A549 (cell line): ENCODE data around the gene CD48. TPM values are rescaled to one million over a fixed set of nuclear protein-coding genes. Genes with fewer than 3 reads are reported as not detected.

ENCODE experiments used
- ATAC-seq, 2 experiments: fragments of 200-7000 bp in 1 of 2; fragments of >200 bp in 1 of 2; cut with Nextera tagmentation in 1 of 2; cut with Tn5 transposase in 1 of 2; 3 replicates each; pipeline versions ENCODE4 v1.8.0 to v1.9.1; 2018 to 2020; ENCODE audit warnings: mild to moderate bottlenecking in 1 of 2, moderate library complexity in 1 of 2
- CTCF ChIA-PET: fragments of 300-600 bp; sonication (Branson Sonifier 250); formaldehyde crosslinking; extraction: SDS; loops from one replicate; lab custom pipeline; 2021; ENCODE audit warnings: antibody characterized with exemption, inconsistent platforms; lab: Yijun Ruan, JAX
- POLR2A ChIA-PET: fragments of 350-600 bp; formaldehyde crosslinking; extraction: SDS; loops from one replicate; lab custom pipeline; 2021; ENCODE audit warnings: antibody characterized with exemption, inconsistent platforms; lab: Yijun Ruan, JAX
- DNase-seq, 2 experiments: peaks; one replicate each; pipeline versions ENCODE4 v3.0.0 to v3.0.0-alpha.2; 2011 to 2016; ENCODE audit warnings: low read depth in 1 of 2, low spot score in 1 of 2
- FAIRE-seq: peaks from 2 replicates; lab custom pipeline; 2011; peaks lifted over from hg19 to GRCh38; lab: Jason Lieb, UNC
- H3K27ac ChIP-seq, 2 experiments: fragments of >200 bp; sonication (Bioruptor Twin); formaldehyde crosslinking; 3 replicates each; pipeline ENCODE4 v1.5.1; 2016 to 2017
- H3K4me1 ChIP-seq: fragments of >200 bp; sonication (Bioruptor Twin); formaldehyde crosslinking; 3 replicates; pipeline ENCODE4 v1.6.1; 2016
- H3K4me2 ChIP-seq: fragments of >200 bp; sonication (Bioruptor Twin); formaldehyde crosslinking; 3 replicates; pipeline ENCODE4 v1.6.1; 2016
- H3K4me3 ChIP-seq: fragments of >200 bp; sonication (Bioruptor Twin); formaldehyde crosslinking; 3 replicates; pipeline ENCODE4 v1.5.1; 2016
- H3K9me3 ChIP-seq: fragments of >200 bp; sonication (Bioruptor Twin); formaldehyde crosslinking; 3 replicates; pipeline ENCODE4 v1.6.1; 2016
- ATOH8 ChIP-seq: fragments of 250-450 bp; sonication (Bioruptor Pico); IDR thresholded peaks from 2 replicates; pipeline ENCODE4 v1.5.0; 2020; ENCODE audit warnings: low read depth, mild to moderate bottlenecking, moderate library complexity
- BCL3 ChIP-seq: fragments of >200 bp; sonication (Bioruptor Twin); formaldehyde crosslinking; IDR thresholded peaks from 3 replicates; pipeline ENCODE4 v1.6.1; 2016
- CHD2 ChIP-seq: fragments of 150-350 bp; IDR thresholded peaks from 2 replicates; pipeline ENCODE4 v1.6.1; 2014; ENCODE audit warnings: low read length; ENCODE audit not compliant: partially characterized antibody
- EHF ChIP-seq: fragments of 250-450 bp; sonication (Bioruptor Pico); IDR thresholded peaks from 2 replicates; pipeline ENCODE4 v1.5.0; 2020; ENCODE audit warnings: mild to moderate bottlenecking
- EHMT2 ChIP-seq: fragments of 200-600 bp; sonication (generic); IDR thresholded peaks from 2 replicates; pipeline ENCODE4 v1.6.1; 2016; ENCODE audit warnings: antibody characterized with exemption, low read depth, mild to moderate bottlenecking, moderate library complexity
- ELK1 ChIP-seq: fragments of 150-350 bp; IDR thresholded peaks from 2 replicates; pipeline ENCODE4 v1.6.1; 2014; ENCODE audit warnings: low read depth, mild to moderate bottlenecking, low read length
- HMGXB4 ChIP-seq: fragments of 250-450 bp; sonication (Bioruptor Pico); IDR thresholded peaks from 2 replicates; pipeline ENCODE4 v1.5.0; 2021; ENCODE audit warnings: mild to moderate bottlenecking, moderate library complexity, borderline replicate concordance
- HOXB13 ChIP-seq: fragments of 250-450 bp; sonication (Bioruptor Pico); IDR thresholded peaks from 2 replicates; pipeline ENCODE4 v1.5.0; 2020; ENCODE audit warnings: low read depth, mild to moderate bottlenecking, moderate library complexity
- HOXB5 ChIP-seq: fragments of 250-450 bp; sonication (Bioruptor Pico); IDR thresholded peaks from 2 replicates; pipeline ENCODE4 v1.5.0; 2020; ENCODE audit warnings: mild to moderate bottlenecking, moderate library complexity
- JUN ChIP-seq, 2 experiments: fragments of >200 bp; sonication (Bioruptor Twin); formaldehyde crosslinking; IDR thresholded peaks; 2 replicates in 1 of 2; 3 replicates in 1 of 2; pipeline ENCODE4 v1.6.1; 2016 to 2017
- JUNB ChIP-seq: fragments of >200 bp; sonication (Bioruptor Twin); formaldehyde crosslinking; IDR thresholded peaks from 2 replicates; pipeline ENCODE4 v1.6.1; 2016
- KDM1A ChIP-seq: fragments of 200-600 bp; sonication (generic); IDR thresholded peaks from 2 replicates; pipeline ENCODE4 v1.6.1; 2016; ENCODE audit warnings: low read depth, mild to moderate bottlenecking
- MAX ChIP-seq: IDR thresholded peaks from 2 replicates; pipeline ENCODE4 v1.6.1; 2012
- NFE2L2 ChIP-seq: fragments of 150-350 bp; conservative IDR thresholded peaks from 2 replicates; pipeline ENCODE4 v1.6.1; 2014; ENCODE audit warnings: low read length
- NR3C1 ChIP-seq: fragments of >200 bp; sonication (Bioruptor Twin); formaldehyde crosslinking; IDR thresholded peaks from 3 replicates; pipeline ENCODE4 v1.6.1; 2017
- PHF8 ChIP-seq: fragments of 200-600 bp; sonication (generic); IDR thresholded peaks from 2 replicates; pipeline ENCODE4 v1.6.1; 2016; ENCODE audit warnings: low read depth, mild to moderate bottlenecking, antibody characterized with exemption, moderate library complexity, borderline replicate concordance
- POLR2A ChIP-seq: IDR thresholded peaks from 2 replicates; pipeline ENCODE4 v1.6.1; 2012; ENCODE audit warnings: mild to moderate bottlenecking, low read length
- POLR2AphosphoS2 ChIP-seq: conservative IDR thresholded peaks from 2 replicates; pipeline ENCODE4 v1.6.1; 2012; ENCODE audit warnings: low read length, improper control_type of control experiment, inconsistent platforms
- RAD21 ChIP-seq, 2 experiments: fragments of >200 bp in 1 of 2; sonication (Bioruptor Twin) in 1 of 2; formaldehyde crosslinking in 1 of 2; IDR thresholded peaks in 1 of 2; conservative IDR thresholded peaks in 1 of 2; 2 replicates in 1 of 2; 3 replicates in 1 of 2; pipeline ENCODE4 v1.6.1; 2012 to 2018; ENCODE audit warnings: inconsistent platforms in 1 of 2
- RARB ChIP-seq: fragments of 250-450 bp; sonication (Bioruptor Pico); IDR thresholded peaks from 2 replicates; pipeline ENCODE4 v1.8.0; 2021; ENCODE audit warnings: mild to moderate bottlenecking, moderate library complexity
- RCOR1 ChIP-seq: fragments of 150-350 bp; IDR thresholded peaks from 2 replicates; pipeline ENCODE4 v1.6.1; 2014; ENCODE audit warnings: antibody characterized with exemption, low read length, low read depth
- REST ChIP-seq: fragments of 200-600 bp; sonication (generic); IDR thresholded peaks from 2 replicates; pipeline ENCODE4 v1.6.1; 2016; ENCODE audit warnings: antibody characterized with exemption, mild to moderate bottlenecking, moderate library complexity
- RFX5 ChIP-seq: fragments of 450-650 bp; IDR thresholded peaks from 2 replicates; pipeline ENCODE4 v1.7.1; 2014; ENCODE audit warnings: antibody characterized with exemption, mild to moderate bottlenecking, moderate library complexity
- RNF2 ChIP-seq: fragments of 200-600 bp; sonication (generic); IDR thresholded peaks from 2 replicates; pipeline ENCODE4 v1.6.1; 2016; ENCODE audit warnings: low read depth, mild to moderate bottlenecking, antibody characterized with exemption, moderate library complexity, borderline replicate concordance
- SREBF2 ChIP-seq: fragments of 450-650 bp; IDR thresholded peaks from 2 replicates; pipeline ENCODE4 v1.6.1; 2014; ENCODE audit warnings: mild to moderate bottlenecking, moderate library complexity
- TFCP2L1 ChIP-seq: fragments of 250-450 bp; sonication (Bioruptor Pico); IDR thresholded peaks from 2 replicates; pipeline ENCODE4 v1.5.0; 2021; ENCODE audit warnings: mild to moderate bottlenecking
- ZC3H11A ChIP-seq: fragments of 450-650 bp; IDR thresholded peaks from 2 replicates; pipeline ENCODE4 v1.6.1; 2014; ENCODE audit warnings: antibody characterized with exemption, mild to moderate bottlenecking
- ZSCAN20 ChIP-seq: fragments of 250-450 bp; sonication (Bioruptor Pico); IDR thresholded peaks from 2 replicates; pipeline ENCODE4 v1.8.0; 2022; ENCODE audit warnings: mild to moderate bottlenecking, moderate library complexity
- WGBS: methylation state at CpG from one replicate; pipeline ENCODE4 v1.1.6; 2017; ENCODE audit errors: missing lambda C conversion rate; 5-methylcytosine and 5-hydroxymethylcytosine counted together
- polyA plus RNA-seq, 4 experiments: library from polyadenylated mRNA; depleted of rRNA in 3 of 4; stranded (reverse); fragments of >200 nt; fragmentation: RNase III in 1 of 4; extraction: RNeasy Plus Mini Kit Qiagen cat#74134 plus additional on column Dnase treatment in 1 of 4; gene quantifications; 2 replicates in 3 of 4; 3 replicates in 1 of 4; pipeline ENCODE4 v1.2.3, GENCODE V29; 2011 to 2017

The CD48 gene
- polyA plus RNA-seq, 2 of the 4 experiments (the other 2 are of a cell fraction) = not detected

GRCh38 chr1:160640359-160641123, 71.1 kb downstream of the CD48 start:
- Histone ChIP-seq H3K9me3 (no peaks in the 10 kb centered on the region), H3K4me3 (no peak overlapping the region), H3K4me2 (no peak overlapping the region), H3K27ac (no peak overlapping the region), H3K4me1 (0 out of 3 replicates have a peak, but pooled peaks cover 4% of the 10 kb centered on the region)
- ChIA-PET POLR2A (no interaction called here), CTCF (interaction anchor here (1.1 to 1.5 kb wide), 3 partner anchors 35 to 313 kb away, joined by 3 to 4 read pairs (median 3); no protein-coding TSS in a partner anchor)
- 70% methylated on average over 2 of the region's 2 CpGs for WGBS
- ATAC-seq (no peak), DNase-seq (no peak), FAIRE-seq (no peak)
- TF ChIP-seq ATOH8 (CRISPR knock-in tag) = no peak
- no peak for TF ChIP-seq CHD2
- TF ChIP-seq NFE2L2 = no peak
- TF ChIP-seq KDM1A = no peak
- TF ChIP-seq REST = no peak
- no peak for TF ChIP-seq RARB (CRISPR knock-in tag)
- no peak for TF ChIP-seq ZC3H11A
- TF ChIP-seq MAX = no peak
- no peak for TF ChIP-seq ELK1
- no peak for TF ChIP-seq EHMT2
- no peak for TF ChIP-seq HMGXB4

GRCh38 chr1:160639652-160640051, 72.0 kb downstream of the CD48 start:
- FAIRE-seq (no peak), ATAC-seq (no peak), DNase-seq (no peak)
- Histone ChIP-seq H3K9me3 (no peaks in the 10 kb centered on the region), H3K4me1 (0 out of 3 replicates have a peak, but pooled peaks cover 4% of the 10 kb centered on the region), H3K27ac (no peak overlapping the region), H3K4me3 (no peak overlapping the region), H3K4me2 (no peak overlapping the region)
- ChIA-PET CTCF (interaction anchor here (0.7 to 1.5 kb wide), 4 partner anchors 35 to 314 kb away, joined by 3 to 4 read pairs (median 3); no protein-coding TSS in a partner anchor), POLR2A (no interaction called here)
- no peak for TF ChIP-seq EHMT2
- no peak for TF ChIP-seq JUN (IDR thresholded peaks at IDR 0.05)
- no peak for TF ChIP-seq POLR2AphosphoS2
- no peak for TF ChIP-seq CHD2
- TF ChIP-seq RCOR1 = no peak
- TF ChIP-seq RNF2 = no peak
- no peak for TF ChIP-seq EHF (CRISPR knock-in tag)
- no peak for TF ChIP-seq RFX5
- TF ChIP-seq POLR2A = no peak
- TF ChIP-seq PHF8 = no peak
- no peak for TF ChIP-seq RAD21 (conservative IDR thresholded peaks at IDR 0.05 in 1 of 2, IDR thresholded peaks at IDR 0.05 in 1 of 2)
- TF ChIP-seq TFCP2L1 (CRISPR knock-in tag) = no peak
- no peak for TF ChIP-seq SREBF2
- no peak for TF ChIP-seq BCL3
- TF ChIP-seq HOXB13 (CRISPR knock-in tag) = no peak
- TF ChIP-seq HOXB5 = no peak
- no peak for TF ChIP-seq JUNB
- no peak for TF ChIP-seq NR3C1
- no peak for TF ChIP-seq ZC3H11A
- no peak for TF ChIP-seq ZSCAN20 (CRISPR knock-in tag)
- 58% methylated on average over 3 of the region's 3 CpGs for WGBS
